GM19035 (cell line): ENCODE measurements around the gene TSNAXIP1.

Experiments
- ATAC-seq: cut with Tn5 transposase; IDR thresholded peaks from one replicate; pipeline ENCODE4 v1.9.1; 2021; ENCODE audit not compliant: unreplicated experiment

TSNAXIP1 gene

GRCh38 chr16:67781565-67781921, 25.1 kb upstream of the TSNAXIP1 start:
- no peak for ATAC-seq

GRCh38 chr16:67782567-67783352, 23.9 kb upstream of the TSNAXIP1 start:
- ATAC-seq, result no peak

- ATAC-seq, result no peak
These were observed 23.4 kb upstream of the TSNAXIP1 start for GRCh38 chr16:67783353-67783725.

- no peak for ATAC-seq
These were observed 20.2 kb upstream of the TSNAXIP1 start for GRCh38 chr16:67786491-67786890.

- no peak for ATAC-seq
These were observed 16.6 kb upstream of the TSNAXIP1 start for GRCh38 chr16:67790071-67790470.

GRCh38 chr16:67796099-67796718, 10.5 kb upstream of the TSNAXIP1 start:
- no peak for ATAC-seq

GRCh38 chr16:67800338-67800926, 6.3 kb upstream of the TSNAXIP1 start:
- no peak for ATAC-seq

- no peak for ATAC-seq
These were observed 5.4 kb upstream of the TSNAXIP1 start for GRCh38 chr16:67801241-67801640.

- no peak for ATAC-seq
These were observed 4.8 kb upstream of the TSNAXIP1 start for GRCh38 chr16:67801883-67802282.

GRCh38 chr16:67803894-67804293, 2.8 kb upstream of the TSNAXIP1 start:
- no peak for ATAC-seq

GRCh38 chr16:67804853-67805542, 1.7 kb upstream of the TSNAXIP1 start:
- no peak for ATAC-seq

- ATAC-seq, result peak; percentile 2
These were observed 816 bp upstream of the TSNAXIP1 start for GRCh38 chr16:67805718-67806427.

- no peak for ATAC-seq
These were observed 526 bp downstream of the TSNAXIP1 start for GRCh38 chr16:67807148-67807682.

- ATAC-seq, result no peak
These were observed 5.2 kb downstream of the TSNAXIP1 start for GRCh38 chr16:67811899-67812298.

- no peak for ATAC-seq
These were observed 7.9 kb downstream of the TSNAXIP1 start for GRCh38 chr16:67814567-67814966.

GRCh38 chr16:67820608-67821259, 14.0 kb downstream of the TSNAXIP1 start:
- ATAC-seq, result no peak

GRCh38 chr16:67822511-67822910, 15.8 kb downstream of the TSNAXIP1 start:
- ATAC-seq, result no peak

GRCh38 chr16:67825119-67825518, 18.4 kb downstream of the TSNAXIP1 start:
- no peak for ATAC-seq

GRCh38 chr16:67825906-67826305, 19.2 kb downstream of the TSNAXIP1 start:
- no peak for ATAC-seq

GRCh38 chr16:67828651-67829050, 22.0 kb downstream of the TSNAXIP1 start:
- no peak for ATAC-seq
